ENCODE measurements around the gene ACSS3.
"Not testable (repeated sequence)": the region's sequence is repeated elsewhere in the genome, so short reads cannot be mapped to it uniquely, and the experiment has no call there.

The ACSS3 gene

DNA sequence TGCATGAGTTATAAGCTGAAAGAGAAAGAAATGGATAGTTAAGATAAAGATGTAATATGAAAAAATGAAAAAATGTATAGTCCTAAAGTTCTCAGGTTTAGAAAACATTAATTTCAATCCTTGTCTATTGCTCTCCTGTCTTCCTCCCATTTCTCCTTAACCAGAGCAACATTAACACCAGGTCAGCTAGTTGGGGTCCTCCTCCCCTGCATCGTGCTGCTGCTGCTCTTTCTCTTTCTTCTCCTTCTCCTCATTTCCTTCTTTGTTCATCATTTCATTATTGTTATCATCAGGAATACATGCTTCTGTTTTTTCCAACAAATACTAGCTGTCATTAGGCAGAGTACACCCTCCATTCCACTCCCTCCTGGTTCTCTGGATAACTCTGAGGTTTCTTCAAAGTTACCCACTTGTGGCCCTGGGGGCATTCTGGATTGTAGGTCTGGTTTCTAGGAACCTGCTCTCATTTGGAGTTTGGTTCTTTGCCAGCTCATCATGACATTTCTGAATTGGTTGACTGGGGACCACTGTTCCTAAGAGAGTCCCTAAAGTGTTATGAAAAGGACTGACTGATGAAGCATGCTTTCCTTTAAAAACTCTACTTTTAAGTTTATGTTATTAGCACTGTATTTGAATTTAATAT is 17.0 kb downstream of the ACSS3 start:
- DNase-seq (ENCODE audit: low spot score), result no peak

DNA sequence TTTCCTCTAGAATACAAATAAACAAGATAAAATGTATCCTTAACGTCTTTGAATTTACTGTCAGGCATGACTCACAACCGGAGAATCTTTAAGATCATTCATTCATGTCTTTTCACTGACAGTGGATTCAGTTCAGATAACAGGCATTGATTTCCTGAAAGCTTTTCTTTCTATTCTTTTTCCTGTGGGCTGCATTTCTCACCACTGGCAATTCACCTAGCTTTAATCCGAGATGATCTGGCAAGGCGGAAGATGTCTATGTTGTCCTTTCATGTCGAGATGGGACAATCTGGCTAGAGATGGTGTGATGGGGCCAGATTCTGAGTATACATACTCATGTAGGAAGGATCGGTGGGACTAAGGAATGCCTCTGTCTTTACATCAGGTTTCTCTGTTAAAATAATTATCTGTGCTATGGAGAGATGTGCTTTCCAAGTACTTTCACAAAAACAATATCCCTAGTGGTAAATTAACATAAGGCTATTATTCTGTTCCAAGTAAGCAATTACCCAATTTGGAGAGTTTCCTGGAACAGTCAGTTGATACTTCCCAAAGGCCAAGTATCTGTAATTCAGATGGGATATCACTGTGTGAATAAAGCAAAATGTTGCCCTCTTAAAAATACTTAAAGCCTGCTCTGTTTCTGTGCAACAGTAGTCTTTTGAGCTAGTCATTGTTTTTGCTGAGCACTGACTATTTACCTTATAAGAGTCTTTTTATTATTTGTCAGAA is 17.8 kb downstream of the ACSS3 start:
- DNase-seq (ENCODE audit: low spot score), result no peak

DNA sequence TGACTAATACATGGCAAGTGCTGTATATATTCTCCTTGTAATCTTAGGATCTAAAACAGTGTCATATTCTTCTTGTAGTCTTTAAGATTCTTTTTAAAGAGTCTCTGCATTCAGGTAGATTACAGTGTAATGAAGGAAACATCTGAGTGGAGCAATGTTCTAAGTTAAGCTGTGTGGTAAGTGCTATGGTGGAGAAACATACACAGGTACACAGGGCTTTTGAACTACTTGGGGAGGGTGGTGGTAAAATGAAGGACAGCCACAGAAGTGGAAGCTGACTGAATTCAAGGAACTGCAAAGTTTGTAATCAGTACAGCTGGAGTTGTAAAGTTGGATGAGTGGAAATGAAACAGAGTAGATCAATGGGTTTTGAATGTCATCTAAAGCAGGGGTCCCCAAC is 27.8 kb downstream of the ACSS3 start:
- DNase-seq (ENCODE audit: low spot score), result no peak

DNA sequence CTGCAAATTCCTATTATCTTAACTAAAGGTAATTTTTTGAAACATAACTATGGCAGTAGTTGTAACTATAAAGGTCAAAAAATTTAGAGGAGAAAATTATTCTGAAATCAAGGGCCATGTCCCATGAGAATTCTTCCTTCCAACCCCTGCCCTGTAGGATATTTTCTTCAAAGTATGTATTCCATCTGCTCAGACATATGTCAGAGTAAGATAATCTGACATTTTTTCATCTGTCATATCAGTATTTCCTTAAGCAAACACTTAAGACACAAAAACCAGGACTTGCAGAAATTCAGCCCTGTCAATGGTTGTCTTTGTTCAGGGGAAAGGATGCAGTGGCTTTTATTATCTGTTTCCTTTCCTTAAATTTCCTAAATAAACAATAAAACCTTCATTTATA is 36.3 kb downstream of the ACSS3 start:
- no peak for DNase-seq (ENCODE audit: low spot score)

DNA sequence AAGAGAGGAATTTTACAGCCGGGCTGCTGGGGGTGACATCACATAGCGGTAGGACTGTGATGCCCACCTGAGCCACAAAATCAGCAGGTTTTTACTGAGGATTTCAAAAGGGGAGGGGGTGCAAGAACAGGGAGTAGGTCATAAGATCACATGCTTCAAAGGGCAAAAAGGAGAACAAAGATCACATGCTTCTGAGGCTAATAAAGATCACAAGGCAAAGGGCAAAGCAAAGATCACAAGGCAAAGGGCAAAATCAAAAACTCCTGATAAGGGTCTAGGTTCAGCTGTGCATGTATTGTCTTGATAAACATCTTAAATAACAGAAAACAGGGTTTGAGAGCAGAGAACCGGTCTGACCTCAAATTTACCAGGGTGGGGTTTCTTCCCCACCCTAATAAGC is 41.2 kb downstream of the ACSS3 start:
- DNase-seq (ENCODE audit: low spot score), result not testable (repeated sequence)

DNA sequence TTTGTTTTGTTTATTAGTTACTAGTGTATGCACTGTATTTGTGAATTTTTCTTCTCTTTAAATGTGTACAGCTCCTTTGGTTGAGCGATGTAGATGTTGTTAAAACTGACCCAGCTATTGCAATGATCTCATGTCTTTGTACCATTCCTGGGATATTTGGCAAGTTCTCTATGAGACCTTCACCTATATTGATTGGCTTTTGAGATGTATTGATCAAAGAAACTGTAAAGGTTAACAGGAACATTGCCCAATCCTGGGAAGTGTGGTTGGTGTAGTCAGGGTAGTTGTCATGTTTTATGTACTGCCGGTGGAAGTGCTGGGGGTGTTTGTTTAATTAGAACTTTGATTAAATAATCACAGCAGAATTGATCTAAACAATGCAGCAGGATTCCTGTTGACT is 43.1 kb downstream of the ACSS3 start:
- no peak for DNase-seq (ENCODE audit: low spot score)

DNA sequence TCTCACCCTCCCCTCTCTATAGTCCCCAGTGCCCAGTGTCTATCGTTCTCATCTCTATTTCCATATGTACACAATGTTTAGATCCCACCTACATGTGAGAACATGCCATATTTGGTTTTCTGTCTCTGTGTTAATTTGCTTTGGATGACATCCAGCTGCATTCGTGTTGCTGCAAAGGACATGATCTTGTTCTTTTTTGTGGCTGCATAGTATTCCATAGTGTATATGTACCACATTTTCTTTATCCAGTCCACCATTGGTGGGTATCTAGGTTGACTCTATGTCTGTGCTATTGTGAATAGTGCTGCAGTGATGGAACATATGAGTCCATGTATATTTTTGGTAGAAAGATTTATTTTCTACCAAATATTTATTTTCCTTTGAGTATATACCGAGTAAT is 45.7 kb downstream of the ACSS3 start:
- DNase-seq (ENCODE audit: low spot score), result no peak

DNA sequence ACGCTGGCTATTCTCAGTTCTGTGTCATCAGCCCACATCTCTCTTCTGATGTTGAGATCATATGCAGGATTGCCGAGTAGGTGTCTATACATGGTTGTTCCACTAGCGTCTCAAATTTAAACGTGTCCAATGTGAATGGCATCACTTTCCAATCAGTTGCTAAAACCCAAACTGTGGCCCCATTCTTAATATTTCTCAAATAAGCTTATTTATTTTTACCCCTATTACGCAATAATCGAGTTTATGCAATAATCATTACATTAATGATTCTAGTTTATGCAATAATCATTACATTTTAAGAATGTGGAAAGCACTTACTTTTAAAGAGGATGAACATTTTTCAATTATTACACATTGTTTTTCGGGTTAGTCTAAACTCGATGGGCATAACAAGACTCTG is 47.8 kb downstream of the ACSS3 start:
- no peak for DNase-seq (ENCODE audit: low spot score)

DNA sequence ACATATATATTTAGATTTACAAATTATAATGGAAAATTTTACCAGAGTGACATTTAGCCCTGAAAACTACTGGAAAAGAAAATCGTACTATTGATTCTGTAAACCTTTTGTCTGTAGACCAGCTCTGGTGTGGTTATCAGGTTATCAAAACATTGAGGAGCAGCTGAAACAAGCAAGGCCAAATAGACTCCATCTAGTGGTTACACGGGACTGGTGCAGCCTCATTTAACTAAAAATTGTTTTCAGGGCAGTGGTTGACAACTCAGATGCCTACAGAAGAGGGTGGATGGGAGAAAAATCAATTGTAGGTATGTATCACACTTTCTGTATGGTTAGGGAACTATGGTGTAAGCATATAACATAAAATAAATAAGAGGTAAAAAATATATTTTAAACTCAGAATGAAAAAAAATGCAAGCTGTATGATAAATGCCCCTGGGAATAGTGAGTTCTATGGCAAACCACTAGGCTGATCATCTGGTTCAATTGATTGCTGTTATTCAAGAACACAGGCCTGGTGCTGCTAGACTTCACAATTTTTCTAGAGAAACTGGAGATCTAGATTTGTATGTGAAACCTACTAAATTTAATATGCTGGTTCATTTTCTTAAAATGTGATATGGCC is 51.2 kb downstream of the ACSS3 start:
- DNase-seq (ENCODE audit: low spot score), result peak; percentile 59

DNA sequence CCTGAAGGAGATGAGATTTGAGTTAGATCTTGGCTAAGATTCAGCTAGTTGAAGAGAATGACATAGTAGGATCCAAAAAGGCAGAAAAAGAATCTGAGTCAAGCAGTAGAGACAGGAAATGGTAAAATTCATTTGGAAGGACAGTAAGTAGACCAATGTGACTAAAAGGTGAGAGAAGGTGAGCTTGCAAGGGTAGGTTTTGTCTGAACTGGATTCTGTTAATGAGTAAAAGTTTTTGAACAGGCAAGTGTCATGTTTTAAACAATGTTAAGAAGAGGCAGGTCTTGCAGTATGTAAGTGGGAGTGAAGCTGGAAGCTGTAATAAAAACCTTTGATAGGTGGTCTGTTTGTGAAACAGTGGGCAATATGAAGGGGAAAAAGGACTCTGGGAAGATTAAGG is 58.6 kb downstream of the ACSS3 start:
- no peak for DNase-seq (ENCODE audit: low spot score)

DNA sequence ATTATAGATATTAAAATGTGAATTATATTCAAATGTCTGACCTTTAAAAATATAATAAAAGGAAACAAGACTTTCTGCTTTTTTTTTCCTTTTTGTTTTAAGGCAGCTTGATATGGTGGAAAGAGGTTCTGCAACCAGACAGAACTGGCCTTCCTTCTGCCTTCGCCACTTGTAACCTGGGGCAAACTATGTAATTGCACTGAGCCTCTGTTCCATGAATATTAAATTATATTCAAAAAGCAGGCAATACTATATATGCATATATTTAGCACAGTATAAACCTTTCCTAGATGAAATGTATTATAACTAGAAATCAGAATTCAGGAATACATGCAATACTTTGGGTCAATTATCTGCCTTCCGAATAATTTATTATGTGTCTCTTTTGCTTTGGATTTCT is 59.9 kb downstream of the ACSS3 start:
- DNase-seq (ENCODE audit: low spot score), result no peak

DNA sequence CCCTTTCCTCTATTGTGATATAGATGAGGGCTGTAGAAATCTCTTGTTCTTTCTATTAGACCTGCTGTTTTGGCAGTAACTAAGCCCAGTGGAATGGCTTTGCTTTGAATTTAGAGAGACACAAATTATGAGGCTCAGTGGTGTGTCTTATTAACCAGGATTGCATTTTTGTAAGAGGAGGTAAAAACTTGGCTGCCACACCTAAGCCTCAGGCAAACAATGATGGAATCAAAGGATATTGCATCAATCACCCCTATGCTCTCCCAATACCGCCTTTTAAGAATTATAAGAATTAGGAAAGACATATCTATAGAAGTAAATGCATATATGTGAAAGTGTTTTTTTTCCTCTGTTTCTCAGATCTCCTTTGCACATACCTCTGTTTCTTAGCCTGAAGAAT is 63.3 kb downstream of the ACSS3 start:
- no peak for DNase-seq (ENCODE audit: low spot score)

DNA sequence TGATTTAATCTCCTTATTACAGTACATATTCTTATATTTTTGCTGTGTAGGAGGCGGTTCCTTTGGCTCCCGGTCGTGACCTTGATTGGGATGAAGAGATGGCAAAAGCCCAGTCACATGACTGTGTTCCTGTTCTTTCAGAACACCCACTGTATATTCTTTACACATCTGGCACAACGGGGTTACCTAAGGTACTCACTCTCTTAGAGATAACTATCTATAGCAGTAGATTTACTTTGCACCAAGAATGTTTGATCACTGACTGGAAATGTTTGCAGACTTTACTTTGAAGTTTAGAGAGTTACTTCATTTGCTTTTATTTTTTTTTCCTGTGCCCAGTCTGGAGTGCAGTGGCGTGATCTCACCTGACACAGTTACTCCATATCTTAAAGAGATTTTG is 65.2 kb downstream of the ACSS3 start:
- DNase-seq (ENCODE audit: low spot score), result no peak

DNA sequence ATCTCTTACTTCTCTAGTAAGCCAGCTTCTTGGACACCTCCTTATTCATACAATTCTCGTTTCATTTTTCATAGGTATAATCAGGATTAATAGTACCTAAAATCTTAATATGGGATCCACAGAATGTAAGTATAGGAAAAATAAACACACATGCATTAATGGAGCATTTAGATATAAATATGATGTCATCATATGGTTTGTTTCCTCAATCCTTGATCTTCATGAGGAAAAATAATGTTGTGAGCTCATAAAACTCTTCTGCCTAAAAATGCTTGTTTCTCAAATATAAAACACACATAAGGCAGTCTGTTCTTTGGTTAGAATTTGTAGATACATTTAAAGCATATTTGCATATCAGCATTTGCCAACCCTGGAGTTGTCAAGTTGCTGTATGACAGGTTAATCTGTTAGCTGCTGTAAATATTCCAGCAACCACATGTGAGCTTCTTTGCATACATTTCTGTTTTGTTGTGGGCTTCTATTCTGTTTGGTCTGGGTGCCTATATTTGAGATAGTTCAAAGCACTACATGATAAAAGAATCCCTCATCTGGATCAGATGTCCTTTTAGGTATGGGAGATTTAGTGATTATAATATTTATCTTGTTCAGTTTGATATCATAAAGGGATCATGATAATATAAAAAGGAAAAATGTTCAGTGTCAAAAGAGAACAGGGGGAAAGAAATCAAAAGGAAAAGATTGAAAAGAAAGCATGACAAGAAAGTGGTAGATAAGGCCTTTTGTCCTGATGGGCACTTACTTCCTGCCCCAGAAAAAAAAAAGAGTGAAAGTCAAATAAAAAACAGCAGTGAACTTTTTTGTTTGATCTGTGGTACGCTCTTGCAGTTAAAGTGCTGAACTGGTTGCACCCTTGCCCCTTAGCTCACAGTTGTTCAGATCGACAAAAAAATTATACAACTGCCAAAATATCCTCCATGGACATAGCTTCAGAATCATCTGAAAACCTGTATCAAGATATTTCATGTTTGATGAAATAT is 68.6 kb downstream of the ACSS3 start:
- peak; percentile 34 for DNase-seq (ENCODE audit: low spot score)

DNA sequence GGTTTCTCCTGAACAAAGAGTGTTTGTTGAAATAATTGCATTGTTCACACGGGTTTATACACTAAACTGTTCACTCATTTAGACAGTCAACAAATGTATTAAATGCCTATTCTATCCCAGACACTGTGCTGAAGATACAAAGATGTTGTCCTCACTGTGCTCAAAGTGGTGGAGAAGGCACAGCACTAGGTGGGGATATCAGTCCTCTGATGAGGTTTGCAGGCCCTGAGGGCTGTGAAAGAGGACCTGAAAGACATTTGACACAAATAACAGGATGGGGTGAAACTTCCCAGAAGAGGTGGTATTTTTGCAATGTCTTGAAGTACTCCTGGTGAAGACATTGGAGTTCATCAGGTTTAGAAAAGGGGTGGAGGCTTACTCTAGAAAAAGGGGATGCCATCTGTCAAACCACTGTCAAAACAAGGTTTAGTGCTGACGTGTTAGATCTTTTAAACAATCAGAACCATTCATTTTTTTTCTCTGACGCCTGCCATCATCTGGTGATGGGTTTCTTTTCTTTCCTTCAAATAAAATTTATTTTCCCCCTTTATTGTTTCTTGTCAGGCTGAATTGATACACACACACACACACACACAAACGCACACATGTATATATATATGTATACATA is 69.5 kb downstream of the ACSS3 start:
- DNase-seq (ENCODE audit: low spot score), result no peak

DNA sequence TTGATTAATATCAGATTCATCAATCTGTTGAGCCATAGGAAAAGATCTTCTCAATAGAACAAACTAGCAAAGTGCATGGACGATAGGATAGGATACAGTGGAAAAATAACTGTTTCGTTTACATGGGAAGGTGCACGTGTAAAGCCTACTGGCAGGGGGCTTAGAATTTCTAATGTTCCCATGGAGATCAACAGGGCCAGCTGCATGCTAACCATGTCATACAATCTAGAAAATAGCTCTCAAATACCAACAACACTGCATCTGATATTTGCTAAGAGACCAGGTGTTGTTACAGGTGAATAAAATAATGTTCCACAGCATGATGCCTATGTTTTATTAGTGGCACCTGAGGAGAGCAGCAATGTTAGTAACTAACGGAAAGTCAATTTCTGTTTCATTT is 72.5 kb downstream of the ACSS3 start:
- DNase-seq (ENCODE audit: low spot score), result no peak

DNA sequence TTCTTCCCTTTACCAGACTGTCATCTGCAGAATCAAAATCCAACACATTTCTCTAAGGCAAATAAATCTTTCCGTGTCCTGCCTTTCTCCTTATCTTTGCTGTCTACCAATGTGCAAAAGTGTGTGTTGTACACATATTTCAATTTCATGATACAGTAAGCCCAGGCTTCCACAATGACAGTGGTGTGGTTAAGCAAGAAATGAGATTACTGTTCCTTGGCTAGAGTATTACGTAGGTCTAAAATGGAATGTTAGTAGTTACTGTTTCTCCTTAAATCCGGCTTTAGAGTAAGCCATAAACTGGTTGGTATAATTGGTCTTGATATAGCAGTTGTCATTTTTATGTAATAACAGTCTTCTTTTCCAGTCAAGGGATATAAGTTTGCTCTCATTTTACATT is 82.0 kb downstream of the ACSS3 start:
- no peak for DNase-seq (ENCODE audit: low spot score)

DNA sequence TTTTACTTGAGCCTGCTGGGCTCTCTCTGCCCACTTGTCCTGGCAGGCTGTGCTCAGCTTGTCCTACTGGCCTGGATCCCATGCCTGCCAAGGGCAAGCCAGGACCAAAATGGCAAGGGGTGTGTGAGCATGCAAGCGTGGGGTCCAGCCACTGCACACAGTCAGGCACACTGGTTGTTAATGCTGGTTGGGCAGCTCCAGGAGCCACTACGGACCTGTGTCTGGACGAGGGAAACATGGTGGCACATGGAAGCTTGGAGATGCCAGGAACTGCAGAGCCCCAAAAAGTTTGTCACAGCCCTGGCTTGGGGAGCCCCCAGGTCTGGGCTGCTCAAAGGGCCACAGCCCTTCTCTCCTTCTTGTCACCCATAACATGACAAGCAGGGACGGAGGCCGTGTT is 83.8 kb downstream of the ACSS3 start:
- DNase-seq (ENCODE audit: low spot score), result no peak

DNA sequence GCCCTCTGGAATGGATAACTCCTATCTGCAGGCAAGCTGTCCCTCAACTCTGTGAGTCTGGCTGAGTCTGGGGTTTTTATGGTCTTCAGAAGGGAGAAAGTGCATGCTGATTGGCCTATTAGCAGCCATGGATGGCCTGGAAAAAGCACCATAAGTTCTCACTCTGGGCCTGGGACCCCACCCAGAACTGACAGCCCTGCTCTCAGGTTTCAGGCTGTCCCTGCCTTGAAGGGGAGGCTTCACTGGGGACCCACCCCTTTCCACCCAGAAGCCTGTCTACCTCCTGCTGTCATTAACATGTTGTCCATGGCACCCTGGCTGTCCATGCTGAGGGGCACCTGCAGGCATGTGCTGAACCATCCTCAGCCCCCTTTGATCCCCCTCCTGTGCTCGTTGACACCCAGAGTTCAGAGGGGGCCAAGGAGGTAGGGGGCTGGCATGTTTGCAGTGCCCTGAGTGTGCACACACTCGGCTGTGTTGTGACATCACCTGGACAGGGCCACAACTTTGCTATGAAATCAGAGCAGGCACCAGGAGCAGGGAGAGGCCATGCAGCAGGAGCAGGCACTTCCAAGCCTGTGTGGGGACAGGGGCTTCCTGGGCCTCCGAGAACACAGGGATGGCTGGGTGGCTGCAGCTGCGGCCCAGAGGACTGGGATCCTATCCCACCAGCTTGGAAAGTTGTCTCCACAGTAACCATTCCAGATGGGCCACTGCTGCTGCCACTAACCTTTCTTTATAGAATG is 84.7 kb downstream of the ACSS3 start:
- no peak for DNase-seq (ENCODE audit: low spot score)

DNA sequence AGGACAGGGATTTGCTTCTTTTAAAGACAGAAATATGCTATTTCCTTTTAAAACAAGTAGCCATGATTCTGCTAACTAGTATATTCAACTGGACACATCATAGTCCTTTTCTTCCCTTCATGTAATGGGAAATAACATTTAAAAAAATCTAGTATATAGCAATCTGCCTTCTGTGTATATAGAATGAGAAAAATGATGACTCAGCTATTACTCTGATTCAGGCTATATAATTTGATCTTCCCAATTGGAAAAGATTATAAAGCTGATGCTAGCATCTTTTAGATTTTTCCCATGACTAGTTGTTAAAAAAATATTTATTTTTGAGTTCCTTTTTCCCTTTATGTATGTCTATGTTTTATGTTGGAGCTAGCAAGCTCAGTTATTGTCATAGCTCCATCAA is 86.9 kb downstream of the ACSS3 start:
- no peak for DNase-seq (ENCODE audit: low spot score)

DNA sequence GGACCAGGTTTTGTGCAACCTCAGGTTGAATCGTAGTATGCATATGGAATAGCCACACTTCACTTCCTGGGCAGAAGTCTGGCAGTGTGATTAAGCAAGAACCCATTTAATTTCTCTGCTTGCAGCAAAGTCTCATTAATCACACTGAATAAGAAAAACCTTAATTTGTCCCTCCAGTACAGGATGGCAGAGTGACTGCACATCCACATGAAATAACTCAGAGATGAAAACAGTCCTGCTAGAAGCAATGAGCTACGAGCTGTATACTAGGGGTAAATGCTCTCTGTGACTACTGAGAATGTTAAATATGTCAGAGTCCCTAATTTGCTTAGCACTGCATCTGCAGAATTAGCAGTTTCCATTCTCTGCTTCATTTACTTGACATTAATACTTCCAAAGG is 88.9 kb downstream of the ACSS3 start:
- DNase-seq (ENCODE audit: low spot score), result no peak
